NT2/D1 (cell line): Measurements from ENCODE around the gene GABBR2.

Experiments
- DNase-seq: peaks from one replicate; pipeline ENCODE4 v3.0.0-alpha.2; 2011; ENCODE audit warnings: low read depth, low spot score
- H3K27me3 ChIP-seq: 2 replicates; pipeline ENCODE4 v1.6.0; 2011; ENCODE audit warnings: mild to moderate bottlenecking; ENCODE audit not compliant: insufficient read length, insufficient read depth
- H3K36me3 ChIP-seq: 2 replicates; pipeline ENCODE4 v1.6.1; 2011; ENCODE audit warnings: mild to moderate bottlenecking, low read length, mixed read lengths; ENCODE audit not compliant: insufficient read depth, insufficient read length
- H3K4me1 ChIP-seq: 2 replicates; pipeline ENCODE4 v1.5.1; 2011; ENCODE audit not compliant: insufficient read depth, insufficient read length
- H3K4me3 ChIP-seq: 2 replicates; pipeline ENCODE4 v1.5.1; 2011; ENCODE audit warnings: low read depth; ENCODE audit not compliant: insufficient read length
- H3K9ac ChIP-seq: 2 replicates; pipeline ENCODE4 v1.6.0; 2011; ENCODE audit warnings: low read depth; ENCODE audit not compliant: insufficient read length
- H3K9me3 ChIP-seq: 2 replicates; pipeline ENCODE4 v1.5.1; 2011; ENCODE audit warnings: mild to moderate bottlenecking, low read length; ENCODE audit not compliant: insufficient read depth
- SUZ12 ChIP-seq: IDR thresholded peaks from 2 replicates; pipeline ENCODE4 v1.6.1; 2011; ENCODE audit not compliant: insufficient read length, insufficient read depth; ENCODE audit errors: extremely low read depth
- YY1 ChIP-seq: IDR thresholded peaks from 2 replicates; pipeline ENCODE4 v1.6.1; 2011; ENCODE audit not compliant: insufficient read length, insufficient read depth
- ZNF274 ChIP-seq: IDR thresholded peaks from 2 replicates; pipeline ENCODE4 v1.6.1; 2011; ENCODE audit warnings: mild to moderate bottlenecking, low read depth, low read length

Gene GABBR2

DNA sequence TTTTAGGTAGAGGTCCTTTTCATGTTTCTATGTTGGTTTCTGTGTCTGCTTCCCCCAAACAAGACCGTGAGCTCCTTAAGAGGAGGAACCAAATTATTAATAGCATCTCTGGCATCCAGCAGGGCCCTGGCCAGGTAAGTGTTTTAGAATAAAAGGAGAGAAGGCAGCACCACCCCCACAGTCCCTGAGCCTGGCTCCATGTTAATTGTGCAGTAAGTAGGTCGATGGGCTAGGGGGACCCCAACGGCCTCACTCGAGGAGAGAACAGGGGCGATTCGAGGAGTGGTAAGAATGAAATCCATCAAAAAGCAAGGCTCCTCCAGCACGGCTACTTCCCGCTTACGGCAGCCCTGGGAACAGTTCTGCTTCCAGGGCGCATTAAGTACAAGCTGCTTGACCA, 67.0 kb downstream of the GABBR2 start:
- Histone ChIP-seq H3K9ac (no peak overlapping the region), H3K4me1 (no peaks in the 10 kb centered on the region)

DNA sequence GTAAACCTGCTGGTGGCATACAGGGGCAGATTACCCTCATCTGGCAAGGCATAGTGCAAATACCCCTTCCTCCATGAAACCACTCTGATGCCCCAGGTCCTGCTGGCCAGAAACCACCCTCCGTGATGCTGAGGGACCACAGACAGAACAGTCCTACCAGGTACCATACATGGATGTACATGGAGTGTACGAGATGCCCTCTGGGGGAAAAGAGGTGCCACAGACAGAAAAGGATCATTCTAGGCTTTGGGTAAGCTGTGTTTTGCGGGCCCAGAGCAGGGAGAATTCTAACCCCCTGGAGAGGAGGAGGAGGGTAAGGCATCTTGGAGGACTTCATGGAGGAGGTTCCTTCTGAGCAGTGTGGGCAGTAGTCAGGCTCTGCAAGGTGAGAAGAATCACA, 68.3 kb downstream of the GABBR2 start:
- Histone ChIP-seq H3K4me1 (no peaks in the 10 kb centered on the region), H3K4me3 (no peak overlapping the region), H3K27me3 (no peaks in the 10 kb centered on the region), H3K9ac (no peak overlapping the region), H3K9me3 (peaks cover 14% of the 10 kb centered on the region; the same call in 1 of the 2 replicates), H3K36me3 (no peaks in the 10 kb centered on the region)
- DNase-seq = no peak
- TF ChIP-seq SUZ12 (no peak), ZNF274 (no peak), YY1 (no peak)

More for the DNA sequence above, 67.0 kb downstream of the GABBR2 start:
- Histone ChIP-seq H3K36me3 (no peaks in the 10 kb centered on the region), H3K4me3 (no peak overlapping the region), H3K27me3 (no peaks in the 10 kb centered on the region), H3K9me3 (peaks cover 6% of the 10 kb centered on the region; the same call in 1 of the 2 replicates)
- no peak for DNase-seq
- TF ChIP-seq ZNF274 (no peak), SUZ12 (no peak), YY1 (no peak)

DNA sequence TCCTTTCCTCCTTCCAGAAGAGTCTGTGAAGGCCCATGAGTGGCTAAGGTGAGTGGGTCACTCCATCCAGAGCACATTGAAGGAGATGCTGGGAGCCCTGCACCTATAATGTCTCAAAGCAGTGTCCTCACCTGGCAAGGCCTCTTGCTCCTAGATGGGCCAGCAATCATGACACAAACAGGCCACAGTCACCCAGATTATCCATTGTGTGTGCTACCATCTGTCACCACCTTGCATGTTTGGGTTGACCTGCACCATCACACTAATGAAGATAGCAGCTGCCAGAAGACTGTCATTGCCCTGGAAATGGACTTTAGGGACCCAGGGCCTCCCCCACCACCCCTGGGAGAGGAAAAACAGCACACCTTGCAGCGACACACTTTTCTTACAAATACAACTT, 69.6 kb downstream of the GABBR2 start:
- no peak overlapping the region for H3K9ac ChIP-seq
- no peak overlapping the region for H3K4me3 ChIP-seq
- no peak for TF ChIP-seq SUZ12
- no peak for TF ChIP-seq YY1
- no peak for TF ChIP-seq ZNF274
- H3K36me3 ChIP-seq = no peaks in the 10 kb centered on the region
- peaks cover 14% of the 10 kb centered on the region; the same call in 1 of the 2 replicates for H3K9me3 ChIP-seq
- no peak for DNase-seq
- no peaks in the 10 kb centered on the region for H3K4me1 ChIP-seq
- no peaks in the 10 kb centered on the region for H3K27me3 ChIP-seq

DNA sequence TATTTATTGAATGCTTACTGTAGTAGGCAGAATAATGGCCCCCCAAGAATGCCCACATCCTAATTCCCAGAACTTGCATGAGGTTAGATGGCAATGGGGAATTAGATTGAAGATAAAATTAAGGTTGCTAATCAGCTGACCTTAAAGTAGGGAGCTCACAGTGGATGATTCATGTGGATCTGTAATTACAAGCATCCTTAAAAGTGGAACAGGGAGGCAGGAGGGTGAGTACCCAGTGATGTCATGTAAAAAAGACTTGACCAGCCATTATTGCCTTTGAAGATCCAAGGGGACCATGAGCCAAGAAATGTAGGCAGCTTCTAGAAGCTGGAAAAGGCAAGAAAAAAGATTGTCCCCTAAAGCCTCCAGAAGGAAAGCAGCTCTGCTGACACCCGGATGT, 71.4 kb downstream of the GABBR2 start:
- H3K4me1 ChIP-seq = no peaks in the 10 kb centered on the region
- no peak overlapping the region for H3K4me3 ChIP-seq
- TF ChIP-seq ZNF274 = no peak
- TF ChIP-seq YY1 = no peak
- no peak for TF ChIP-seq SUZ12
- peaks cover 14% of the 10 kb centered on the region; the same call in 1 of the 2 replicates for H3K9me3 ChIP-seq
- no peak overlapping the region for H3K9ac ChIP-seq
- no peak for DNase-seq
- no peaks in the 10 kb centered on the region for H3K36me3 ChIP-seq
- no peaks in the 10 kb centered on the region for H3K27me3 ChIP-seq

DNA sequence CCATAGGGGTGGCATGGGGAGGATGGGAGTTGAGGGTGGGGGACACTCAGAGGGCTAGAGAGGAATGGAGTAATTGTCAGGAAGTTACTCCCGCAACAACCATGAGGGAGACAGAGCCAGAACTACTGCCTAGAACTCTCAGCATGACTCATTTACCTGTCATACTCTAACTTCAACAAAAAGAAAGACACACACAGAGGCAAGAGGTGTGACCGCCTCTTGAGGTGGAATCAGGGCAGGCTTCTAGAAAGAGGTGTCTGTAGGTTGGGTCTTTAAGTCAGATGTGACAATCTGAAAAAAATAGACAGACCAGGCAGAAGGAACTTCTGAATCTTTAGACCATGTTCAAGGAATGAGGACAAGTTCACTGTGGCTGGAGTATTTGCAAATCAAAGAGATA, 73.4 kb downstream of the GABBR2 start:
- peaks cover 14% of the 10 kb centered on the region; the same call in 1 of the 2 replicates for H3K9me3 ChIP-seq
- H3K9ac ChIP-seq = no peak overlapping the region
- no peaks in the 10 kb centered on the region for H3K36me3 ChIP-seq
- no peak overlapping the region for H3K4me3 ChIP-seq
- no peaks in the 10 kb centered on the region for H3K27me3 ChIP-seq
- DNase-seq = no peak
- no peaks in the 10 kb centered on the region for H3K4me1 ChIP-seq
- TF ChIP-seq ZNF274 (no peak), YY1 (no peak), SUZ12 (no peak)

DNA sequence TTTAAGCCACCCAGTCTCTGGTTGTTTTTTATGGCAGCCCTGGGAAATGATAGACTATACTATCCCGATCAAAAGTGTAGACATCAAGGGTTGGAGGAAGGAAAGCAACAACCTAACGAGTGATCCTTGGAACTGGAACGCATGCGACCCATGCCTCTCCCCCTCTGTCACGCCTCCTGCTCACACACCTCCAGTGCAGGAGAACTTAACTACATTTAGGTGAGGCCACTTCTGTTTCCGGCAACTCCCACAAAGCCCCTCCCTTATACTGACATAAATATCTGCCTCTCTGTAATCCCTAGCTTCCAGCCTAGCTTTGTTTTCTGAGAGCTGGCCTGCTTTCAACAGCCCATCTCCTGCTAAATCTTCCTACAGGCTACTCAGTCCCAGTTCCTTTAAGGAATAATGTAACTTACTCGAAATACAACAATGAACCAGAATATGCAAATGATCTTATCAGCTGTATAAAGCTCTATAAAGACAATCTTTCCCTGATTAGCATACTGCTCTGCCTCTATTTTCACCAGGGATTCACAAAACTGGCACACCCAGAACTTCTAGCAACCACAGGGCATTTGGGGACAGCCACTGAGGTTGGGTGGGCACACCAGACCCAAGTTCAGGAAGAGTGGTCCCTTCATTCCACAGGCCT, 73.9 kb downstream of the GABBR2 start:
- TF ChIP-seq ZNF274 (no peak), SUZ12 (no peak), YY1 (no peak)
- no peaks in the 10 kb centered on the region for H3K36me3 ChIP-seq
- no peaks in the 10 kb centered on the region for H3K27me3 ChIP-seq
- peaks cover 14% of the 10 kb centered on the region; the same call in 1 of the 2 replicates for H3K9me3 ChIP-seq
- no peak overlapping the region for H3K4me3 ChIP-seq
- H3K4me1 ChIP-seq = no peaks in the 10 kb centered on the region
- H3K9ac ChIP-seq = no peak overlapping the region
- no peak for DNase-seq

DNA sequence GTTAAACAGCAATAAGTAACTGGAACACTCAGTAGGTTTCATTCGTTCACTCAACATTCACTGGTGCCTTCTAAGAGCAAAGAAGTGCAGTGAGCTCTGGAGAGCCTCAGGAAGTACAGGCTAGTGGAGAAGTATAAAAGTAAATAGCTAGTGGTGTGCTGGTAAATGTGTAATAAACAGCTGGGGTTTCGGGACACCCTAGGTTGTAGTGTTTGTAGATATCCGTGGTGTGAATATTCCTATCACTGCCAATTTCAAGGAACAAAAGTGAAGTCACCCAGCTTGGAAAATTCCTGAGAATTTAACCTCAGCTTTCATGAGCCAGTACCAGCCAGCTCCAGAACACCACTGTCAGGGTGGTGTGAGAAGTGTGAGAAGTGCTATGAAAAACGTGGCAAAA, 75.9 kb downstream of the GABBR2 start:
- Histone ChIP-seq H3K27me3 (no peaks in the 10 kb centered on the region), H3K9ac (no peak overlapping the region), H3K4me3 (no peak overlapping the region), H3K36me3 (no peaks in the 10 kb centered on the region), H3K4me1 (no peaks in the 10 kb centered on the region), H3K9me3 (peaks cover 8% of the 10 kb centered on the region; the same call in 1 of the 2 replicates)
- no peak for DNase-seq
- no peak for TF ChIP-seq YY1
- TF ChIP-seq SUZ12 = no peak
- TF ChIP-seq ZNF274 = no peak
